Dermis microvascular lymphatic vessel endothelial cell (primary cell): ENCODE results near the gene PDE4D. TPM values are rescaled to one million over a fixed set of nuclear protein-coding genes. Genes with fewer than 3 reads are reported as not detected.
A peak's percentile ranks its signal among the peaks of the same experiment; 100 is the strongest.
"Not testable (repeated sequence)": the region's sequence is repeated elsewhere in the genome, so short reads cannot be mapped to it uniquely, and the experiment has no call there.

Experiments used
- DNase-seq, 2 donors: peaks; one replicate each; pipeline versions ENCODE4 v3.0.0 to v3.0.0-alpha.2; 2010; ENCODE audit warnings: low read depth in 2 of 2
- total RNA-seq: library from RNA; depleted of rRNA; stranded (reverse); fragments of >200 nt; gene quantifications from 2 replicates; pipeline ENCODE4 v1.2.1, GENCODE V29; 2014

Gene PDE4D
- total RNA-seq, 1 donor from 2014 or later: 22.1 TPM

DNA sequence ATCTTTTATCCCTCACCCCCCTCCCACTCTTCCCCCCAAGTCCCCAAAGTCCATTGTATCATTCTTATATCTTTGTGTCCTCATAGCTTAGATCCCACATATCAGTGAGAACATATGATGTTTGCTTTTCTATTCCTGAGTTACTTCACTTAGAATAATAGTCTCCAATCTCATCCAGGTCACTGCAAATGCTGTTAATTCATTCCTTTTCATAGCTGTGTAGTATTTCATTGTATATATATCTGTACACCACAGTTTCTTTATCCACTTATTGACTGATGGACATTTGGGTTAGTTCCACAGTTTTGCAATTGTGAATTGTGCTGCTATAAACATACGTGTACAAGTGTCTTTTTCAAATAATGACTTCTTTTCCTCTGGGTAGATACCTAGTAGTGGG lies 591.0 kb downstream of the PDE4D start:
- DNase-seq: not testable (repeated sequence)

DNA sequence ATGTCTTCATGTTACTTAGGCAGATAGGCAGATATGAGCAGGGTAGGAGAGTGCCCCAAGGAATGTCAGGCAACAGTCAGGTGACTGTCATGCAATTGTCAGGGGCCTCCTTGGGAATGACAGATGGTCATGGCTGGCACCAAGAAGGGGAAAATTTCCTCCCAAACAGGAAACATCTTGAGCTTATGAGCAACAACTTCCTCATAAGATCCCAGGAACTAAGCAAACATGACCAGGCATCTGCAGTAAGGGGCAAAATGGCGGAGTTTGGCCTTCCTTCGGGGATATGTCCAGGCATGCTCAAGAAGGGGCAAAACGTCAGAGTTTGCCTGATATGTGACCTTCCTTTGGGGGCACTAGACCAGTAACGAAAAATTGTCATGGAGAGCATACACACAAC lies 591.8 kb downstream of the PDE4D start:
- DNase-seq: peak in 1 of 2 donors; percentile 77

DNA sequence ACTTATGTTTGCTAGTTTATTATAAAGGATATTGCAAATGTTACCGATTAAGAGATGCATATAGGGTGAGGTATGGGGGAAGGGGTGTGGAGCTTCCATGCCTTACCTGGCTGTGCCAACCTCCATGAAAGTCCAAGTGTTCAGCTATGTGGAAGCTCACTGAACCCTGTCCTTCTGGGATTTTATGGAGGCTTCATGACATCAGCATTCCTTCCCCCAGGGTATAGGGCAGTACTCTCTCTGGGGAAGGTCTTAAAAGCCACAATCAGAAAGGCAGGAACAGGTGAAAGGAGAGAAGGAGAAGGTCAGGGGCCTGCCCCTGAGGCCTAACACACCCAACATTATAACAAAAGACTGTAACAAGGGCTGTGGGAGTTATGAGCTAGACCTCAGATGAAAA lies 592.6 kb downstream of the PDE4D start:
- DNase-seq: no peak

DNA sequence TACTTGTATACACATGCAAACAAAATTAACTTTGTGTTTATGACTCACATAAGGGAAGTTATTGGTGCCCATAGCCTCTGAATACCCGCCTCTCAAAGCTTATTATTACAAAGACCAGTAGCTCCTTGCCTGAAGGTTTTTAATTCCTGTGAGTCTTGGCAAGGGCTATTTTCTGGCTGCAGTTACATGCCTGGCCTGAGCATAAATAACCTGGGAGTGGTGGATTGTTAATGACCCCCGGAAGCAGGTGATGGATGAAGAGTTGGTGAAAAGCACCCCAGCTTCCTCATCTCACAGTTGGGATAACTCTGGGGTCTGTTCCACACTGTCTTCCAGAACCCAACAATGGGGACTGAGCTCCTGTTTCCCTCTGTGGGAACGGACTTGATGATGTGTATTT lies 594.5 kb downstream of the PDE4D start:
- DNase-seq: peak in 1 of 2 donors; percentile 96

DNA sequence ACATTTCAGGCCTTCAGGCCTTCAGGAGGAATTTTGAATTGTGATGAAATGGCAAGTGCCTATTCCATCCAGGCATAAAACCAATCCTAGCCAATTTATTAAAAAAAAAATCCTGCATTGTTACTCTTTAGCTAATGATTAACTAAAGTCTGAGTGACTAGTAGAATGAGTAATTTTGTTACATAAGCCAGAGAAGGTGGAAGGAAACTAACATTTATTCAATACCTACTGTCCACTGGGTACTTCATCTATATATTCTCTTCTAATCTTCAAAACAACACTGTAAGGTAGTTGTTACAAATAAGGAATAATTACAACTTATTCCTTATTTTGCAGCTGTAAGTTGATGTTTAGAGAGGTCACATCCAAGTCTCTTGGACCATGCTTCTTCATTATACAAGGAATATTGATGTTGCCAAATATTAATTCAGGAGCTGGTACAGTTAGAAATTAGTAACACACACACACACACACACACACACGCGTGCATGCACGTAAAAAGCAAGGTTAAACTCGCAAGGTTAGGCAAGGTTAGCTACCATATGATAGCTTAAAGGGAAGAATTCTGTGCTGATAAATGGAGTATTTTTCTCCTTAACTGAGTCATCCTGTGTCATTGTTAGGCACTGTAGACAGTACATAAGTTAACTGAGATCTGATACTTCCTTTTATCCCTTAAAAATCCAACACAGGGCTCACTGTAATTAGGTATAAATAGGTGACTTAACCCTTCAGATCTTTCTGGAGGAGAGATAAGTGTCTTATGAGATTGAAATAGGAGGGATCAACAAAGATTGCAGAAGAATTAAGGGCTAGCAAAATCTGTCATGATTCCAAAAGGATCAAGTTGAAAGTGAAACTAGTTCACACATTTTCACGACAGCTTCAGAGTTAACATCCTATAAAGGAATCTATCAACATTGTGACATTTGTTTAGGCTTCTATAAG lies 596.9 kb downstream of the PDE4D start:
- peak; percentile 43 to 82 for DNase-seq

DNA sequence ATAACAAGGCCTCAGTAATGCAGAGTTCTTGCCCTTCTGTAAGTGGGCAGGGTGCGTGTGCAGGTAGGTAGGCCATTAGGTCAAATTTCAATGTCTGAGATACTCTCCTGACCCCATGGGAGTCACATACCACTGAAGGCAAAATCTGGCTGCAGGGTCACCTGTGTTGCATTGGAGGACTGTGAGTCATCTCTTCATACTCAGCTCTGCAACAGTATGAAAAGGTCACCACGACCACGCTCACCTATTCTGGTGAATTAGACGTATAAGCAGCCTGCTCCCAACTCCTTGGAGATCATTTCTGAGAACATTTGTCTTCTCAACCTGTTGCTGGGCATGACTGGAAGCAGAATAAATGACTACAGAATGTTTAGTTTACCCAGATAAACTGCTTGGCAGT lies 599.8 kb downstream of the PDE4D start:
- peak in 1 of 2 donors; percentile 50 for DNase-seq

DNA sequence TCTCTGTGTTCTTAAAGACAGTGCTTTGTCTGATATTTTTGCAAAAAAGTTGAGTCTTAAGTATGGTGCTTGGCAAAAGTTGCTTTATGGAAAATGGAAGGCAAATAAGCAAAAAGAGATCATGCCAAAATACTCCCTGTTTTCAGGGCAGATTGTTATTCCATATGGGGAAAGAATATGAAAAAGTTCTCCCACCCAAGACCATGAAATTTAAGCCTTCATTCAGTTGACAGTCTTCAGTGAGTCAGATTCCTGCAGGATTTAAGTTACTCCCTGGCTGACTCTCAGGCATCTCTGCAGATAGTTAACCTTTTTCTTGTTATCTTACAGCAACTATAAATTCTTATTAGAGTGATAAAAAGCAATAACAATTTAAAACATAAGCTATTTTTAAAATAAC lies 601.6 kb downstream of the PDE4D start:
- DNase-seq: no peak

DNA sequence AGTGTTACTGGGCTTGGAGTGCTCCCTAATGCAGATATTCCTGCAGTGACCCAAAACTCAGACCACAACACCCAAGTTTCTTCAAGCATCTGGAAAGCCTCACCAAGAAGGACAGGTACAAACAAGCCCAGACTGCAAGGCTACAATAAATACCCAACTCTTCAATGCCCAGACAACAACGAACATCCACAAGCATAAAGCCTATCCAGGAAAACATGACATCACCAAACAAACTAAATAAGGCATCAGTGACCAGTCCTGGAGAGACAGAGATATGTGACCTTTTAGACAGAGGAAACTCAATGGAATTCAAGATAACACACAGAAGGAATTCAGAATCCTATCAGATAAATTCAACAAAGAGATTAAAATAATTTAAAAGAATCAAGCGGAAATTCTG lies 605.6 kb downstream of the PDE4D start:
- peak; percentile 77 to 95 for DNase-seq

DNA sequence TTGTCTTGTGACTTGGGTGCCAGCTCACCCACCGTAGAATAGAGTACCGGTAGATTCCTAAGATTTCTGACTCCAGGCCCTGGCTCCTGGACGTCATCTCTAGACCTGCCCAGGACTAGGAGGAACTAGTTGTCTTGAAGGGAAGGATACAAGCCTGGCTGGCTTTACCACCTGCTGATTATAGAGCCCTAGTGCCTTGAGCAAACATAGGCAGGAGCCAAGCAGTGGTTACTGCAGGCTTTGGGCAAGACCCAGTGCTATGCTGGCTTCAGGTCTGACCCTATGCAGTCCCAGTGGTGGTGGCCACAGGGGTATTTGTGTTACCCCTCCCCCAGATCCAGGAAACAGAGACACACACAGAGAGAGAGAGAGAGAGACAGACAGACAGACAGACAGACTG lies 606.2 kb downstream of the PDE4D start:
- peak; percentile 14 to 51 for DNase-seq

DNA sequence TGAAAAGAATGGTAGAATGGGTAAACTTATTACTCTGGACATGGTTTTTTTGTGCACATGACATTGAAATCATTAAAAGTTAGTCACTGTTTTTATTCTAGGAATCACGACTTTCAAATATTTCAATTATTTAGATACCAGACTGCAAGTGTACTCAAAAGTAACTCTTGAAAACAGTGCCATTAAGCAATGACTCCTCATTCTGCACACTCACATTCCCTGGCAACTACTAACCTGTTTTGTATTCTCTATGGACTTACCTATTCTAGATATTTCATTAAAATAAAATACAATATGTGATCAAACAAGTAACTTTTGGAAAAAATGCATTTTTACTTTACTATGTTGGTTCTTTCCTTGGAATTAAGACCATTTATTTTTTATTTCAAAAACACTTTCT lies 607.0 kb downstream of the PDE4D start:
- no peak for DNase-seq

DNA sequence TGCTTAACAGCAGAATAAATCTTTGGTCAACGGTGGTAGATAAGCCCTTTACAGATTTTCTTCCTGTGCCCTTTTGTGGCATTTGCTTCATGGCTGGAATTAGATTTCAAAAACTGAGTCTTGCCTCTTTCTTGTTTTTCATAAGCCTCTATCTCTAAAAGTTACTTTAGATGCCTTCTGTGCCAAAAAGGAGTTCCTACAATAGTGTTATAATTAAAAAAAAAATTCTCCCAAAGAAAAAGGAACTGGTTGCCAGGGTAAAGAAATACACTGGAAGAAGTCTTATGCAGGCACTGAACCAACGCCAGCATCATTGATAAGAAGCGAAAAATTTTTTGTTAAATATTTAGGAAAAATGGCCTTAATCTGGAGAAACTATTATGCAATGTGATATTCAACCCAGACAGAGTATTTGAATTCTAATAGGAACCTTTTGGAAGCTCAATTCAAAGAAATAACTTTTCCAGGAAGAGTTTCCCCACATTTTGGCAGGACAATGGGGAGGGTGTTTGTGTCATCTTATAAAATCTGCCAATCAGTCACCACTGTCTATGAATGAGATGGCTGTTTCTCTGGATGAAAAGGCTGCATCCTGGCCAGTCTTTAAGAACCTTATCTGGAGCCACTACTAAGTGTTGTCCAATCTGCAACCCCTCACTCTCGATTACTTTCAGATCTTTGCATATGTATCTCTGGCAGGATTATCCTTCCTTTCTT lies 608.1 kb downstream of the PDE4D start:
- DNase-seq: no peak

DNA sequence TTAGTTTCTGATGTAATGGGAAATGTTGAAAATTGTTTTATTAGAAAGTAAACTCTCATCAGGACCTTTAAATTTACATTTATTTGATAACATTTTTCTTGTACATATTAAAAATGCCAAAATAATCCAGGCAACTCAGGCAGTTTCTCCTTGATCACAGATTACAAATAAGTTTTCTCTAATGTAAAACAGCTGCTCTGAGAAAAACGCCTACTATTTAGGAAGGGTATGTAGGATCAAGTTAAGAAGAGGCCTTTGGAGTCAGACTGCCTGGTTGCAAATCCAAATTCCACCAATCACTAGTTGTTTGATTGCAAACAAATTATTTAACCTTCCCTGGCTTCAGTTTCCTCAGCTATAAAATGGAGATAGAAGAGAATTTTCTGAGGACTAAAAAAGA lies 610.8 kb downstream of the PDE4D start:
- no peak for DNase-seq

DNA sequence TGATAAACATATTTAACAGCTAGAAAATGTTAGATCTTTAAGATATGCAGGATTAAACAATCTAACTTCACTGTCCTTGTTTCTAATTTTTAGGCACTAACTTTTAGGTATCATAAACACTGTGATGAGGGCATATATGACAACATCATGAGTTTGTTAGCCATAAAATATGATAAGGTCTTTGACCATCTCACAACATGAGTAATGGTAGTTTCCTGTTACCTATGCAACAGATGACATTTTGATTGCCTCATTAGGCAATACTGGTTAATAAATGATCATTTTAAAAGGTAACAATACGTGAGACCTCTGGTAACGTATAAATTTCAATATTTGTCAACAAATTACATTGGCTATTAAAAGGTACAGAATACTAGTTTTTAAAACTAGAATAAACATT lies 613.5 kb downstream of the PDE4D start:
- DNase-seq: no peak

DNA sequence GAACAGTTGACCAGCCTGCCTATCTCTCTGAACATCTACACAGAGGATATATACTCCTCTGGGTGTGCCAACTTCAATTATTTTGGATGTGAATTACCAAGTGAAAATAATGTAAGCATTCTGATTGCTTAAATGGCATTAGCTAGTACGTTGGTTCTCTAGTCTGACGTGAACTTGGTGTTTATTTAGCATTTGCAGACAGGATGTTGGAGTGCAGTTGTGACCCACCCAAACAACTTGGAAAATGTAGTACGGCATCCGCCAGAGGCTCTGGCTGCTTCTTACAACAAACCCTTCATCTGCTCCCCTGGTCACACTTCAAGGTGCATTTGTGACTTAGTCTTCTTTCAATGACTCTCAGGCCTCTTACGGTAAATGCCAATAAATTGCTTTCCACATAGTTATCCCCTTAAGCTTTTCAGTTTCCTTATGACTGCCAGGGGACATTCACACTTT lies 616.6 kb downstream of the PDE4D start:
- peak in 1 of 2 donors; percentile 84 for DNase-seq

DNA sequence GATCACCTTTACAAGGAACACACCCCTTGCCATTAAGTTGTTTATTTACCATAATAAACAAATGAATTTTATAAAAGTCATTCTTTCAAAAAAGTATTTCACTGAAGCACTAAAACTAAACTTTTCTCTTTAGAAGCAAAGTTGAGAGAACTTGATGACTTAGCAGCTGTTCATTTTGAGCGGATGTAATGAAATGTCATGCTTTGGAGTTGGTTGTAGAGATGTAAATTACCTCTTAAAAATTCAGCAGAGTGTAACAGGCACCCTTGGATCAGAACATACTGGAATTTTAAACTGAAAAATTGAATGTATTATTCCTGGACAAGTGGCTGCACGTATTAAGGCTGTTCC lies 617.2 kb downstream of the PDE4D start:
- no peak for DNase-seq

DNA sequence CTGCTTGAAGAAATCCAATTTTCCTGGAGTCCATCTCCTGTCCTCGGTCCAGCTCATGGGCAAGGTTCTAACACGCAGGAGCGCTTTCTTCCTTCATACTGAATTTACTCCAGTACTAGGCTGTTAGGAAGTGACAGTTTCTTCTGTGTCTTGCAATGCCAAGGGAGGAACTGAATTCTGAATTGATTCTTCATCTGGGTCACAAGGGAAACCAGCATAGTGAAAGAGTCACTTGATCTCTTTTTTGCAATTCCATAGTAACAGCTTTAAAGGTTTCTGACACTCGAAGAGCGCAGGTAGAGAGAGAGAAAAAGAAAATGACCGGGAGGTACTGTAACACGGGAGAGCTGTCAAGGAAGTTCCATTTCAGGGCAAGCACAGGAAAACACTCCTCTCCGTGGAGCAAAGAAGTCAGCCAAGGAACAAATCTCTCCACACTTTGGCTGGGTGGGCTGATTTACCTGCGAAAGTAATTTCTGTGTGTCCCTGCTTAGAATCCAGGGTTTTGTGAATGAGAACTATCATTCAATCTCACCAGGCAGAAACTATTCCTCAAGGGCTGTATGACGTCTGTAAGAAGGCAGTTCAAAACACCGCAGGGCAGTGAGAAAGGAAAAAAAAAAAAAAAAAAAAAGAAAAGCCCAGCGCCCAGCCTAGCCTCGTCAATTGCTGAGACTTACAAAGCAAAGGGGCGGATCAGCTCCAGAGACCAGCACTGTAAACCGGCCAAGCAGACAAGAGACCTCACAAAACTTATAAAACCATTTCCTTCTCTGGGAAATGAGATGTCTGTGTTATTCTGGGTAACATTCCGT lies 617.8 kb downstream of the PDE4D start:
- DNase-seq: peak in 1 of 2 donors; percentile 91

DNA sequence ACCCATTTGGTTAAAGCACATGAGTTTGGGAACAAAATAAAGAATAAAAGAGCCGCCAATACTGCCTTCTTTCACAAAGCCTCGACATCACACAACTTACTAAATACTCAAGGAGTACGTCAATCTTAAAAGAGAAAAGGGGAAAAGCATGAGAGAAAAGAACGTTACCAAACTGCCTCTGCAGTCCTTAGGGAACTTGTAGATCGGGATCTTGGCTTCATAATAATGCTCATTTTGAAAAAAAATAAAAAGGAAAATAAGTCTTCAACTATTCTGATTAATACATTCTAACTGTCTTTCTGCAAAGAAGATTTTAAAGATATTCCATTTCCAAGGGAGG lies 618.4 kb downstream of the PDE4D start:
- no peak for DNase-seq

DNA sequence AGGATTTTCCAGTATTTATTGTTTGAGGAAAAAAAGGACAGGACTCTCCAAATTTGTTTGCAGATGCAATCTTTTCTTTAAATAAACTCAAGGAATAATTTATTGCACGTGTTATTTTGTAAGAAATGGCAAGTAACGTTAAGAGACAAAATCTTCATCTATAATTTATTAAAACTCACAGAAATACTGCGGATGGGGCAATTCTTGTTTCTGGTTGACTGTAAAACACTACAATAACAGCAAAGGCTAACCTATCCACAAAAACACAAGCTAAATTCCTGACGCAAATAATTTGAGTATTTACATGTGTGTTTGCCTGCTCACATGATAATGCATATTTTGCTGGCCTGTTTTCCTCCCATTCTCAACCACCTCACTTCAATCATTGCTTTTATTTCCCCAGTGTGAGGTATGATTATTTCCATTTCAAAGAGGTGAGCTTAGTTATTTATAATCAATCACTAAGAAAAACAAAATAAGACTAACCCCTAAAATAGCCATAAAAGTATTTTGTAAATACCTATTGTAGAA lies 619.4 kb downstream of the PDE4D start:
- peak in 1 of 2 donors; percentile 31 for DNase-seq

DNA sequence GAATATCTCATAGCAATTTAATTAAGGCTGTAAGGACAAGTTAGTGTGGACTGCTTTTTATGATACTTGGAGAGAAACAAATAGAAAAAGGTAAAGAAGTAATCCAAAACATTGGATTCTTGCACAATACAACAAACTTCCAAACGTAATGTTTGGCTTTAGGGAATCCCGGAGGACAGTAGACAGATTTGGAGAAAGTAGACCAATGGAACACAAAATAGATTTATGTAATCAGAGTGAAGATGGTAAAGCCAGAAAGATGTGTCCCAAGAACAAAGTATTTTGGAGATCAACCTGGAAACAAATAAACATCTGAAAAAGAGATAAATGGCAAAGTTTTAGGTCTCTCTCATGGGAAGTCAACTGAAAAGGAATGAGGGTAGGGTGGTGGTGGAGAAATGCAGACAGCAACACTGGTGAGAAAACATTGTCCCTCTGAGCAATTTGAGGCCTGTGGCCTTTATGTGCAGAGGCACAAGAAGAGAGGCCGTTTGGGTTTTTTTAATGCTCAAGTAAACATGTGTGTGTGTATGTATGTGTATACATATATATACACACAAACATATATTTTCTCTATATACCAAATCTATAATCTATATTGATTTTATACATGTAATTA lies 620.6 kb downstream of the PDE4D start:
- peak in 1 of 2 donors; percentile 31 for DNase-seq

DNA sequence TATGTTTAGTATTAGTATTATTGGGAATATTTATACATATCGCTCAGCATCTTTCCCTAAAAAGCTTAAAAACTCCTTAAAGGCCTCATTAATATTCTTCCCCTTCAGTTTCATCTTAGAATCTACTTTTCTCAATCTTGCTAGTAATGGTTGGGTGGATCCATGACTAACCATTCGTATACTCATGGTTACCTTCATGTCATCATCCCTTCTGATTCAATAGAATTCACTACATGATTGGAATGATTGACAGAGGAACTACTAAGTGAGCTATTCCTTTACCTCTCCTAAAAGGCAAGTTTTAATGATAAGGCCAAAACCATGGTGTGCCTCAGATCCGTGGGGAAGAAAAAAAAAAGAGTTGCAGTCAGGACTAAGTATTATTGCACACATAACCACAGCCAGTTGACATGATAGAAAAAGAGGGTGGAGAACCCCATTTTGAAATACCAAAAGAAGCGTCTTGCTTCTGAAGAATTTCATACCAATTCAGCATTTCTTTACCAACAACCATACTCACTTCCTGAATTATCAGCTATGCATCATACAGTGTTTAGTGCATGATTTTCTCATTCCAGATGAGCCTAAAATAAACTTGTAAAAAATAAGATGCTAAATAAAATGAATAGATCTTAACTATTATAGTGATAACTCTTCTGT lies 624.6 kb downstream of the PDE4D start:
- no peak for DNase-seq

DNA sequence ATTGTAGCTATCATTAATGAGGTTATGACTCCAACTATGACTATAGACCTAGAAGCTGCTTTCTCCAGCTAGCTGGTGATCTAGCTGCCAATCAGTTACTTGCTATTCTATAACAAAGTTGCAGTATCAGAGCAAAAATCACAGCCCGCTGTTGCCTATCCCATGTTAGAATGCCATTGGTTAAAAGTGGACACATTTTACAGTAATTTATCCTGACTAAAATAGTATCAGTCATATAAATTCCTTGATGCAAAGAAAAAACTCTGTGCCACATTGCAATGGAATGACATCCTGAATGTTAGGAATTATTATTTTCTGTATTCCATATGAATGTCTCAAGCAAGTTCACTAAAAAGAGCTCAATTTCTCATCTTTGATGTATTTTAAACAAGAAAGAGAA lies 626.5 kb downstream of the PDE4D start:
- DNase-seq: no peak
